ENCODE results near the gene GOLGA8T.
A peak's percentile ranks its signal among the peaks of the same experiment; 100 is the strongest.
"Not testable (repeated sequence)": the region's sequence is repeated elsewhere in the genome, so short reads cannot be mapped to it uniquely, and the experiment has no call there.

Gene GOLGA8T

GRCh38 chr15:30134751-30135150, at the start of gene GOLGA8T:
GOLGA8T (plus strand) TSS chr15:30135051; CDS start chr15:30135149, 98 bp downstream.
- DNase-seq = not testable (repeated sequence)

- not testable (repeated sequence) for DNase-seq
These were observed 37.0 kb upstream of the GOLGA8T start for GRCh38 chr15:30097827-30098226.

- not testable (repeated sequence) for DNase-seq
These were observed 32.0 kb upstream of the GOLGA8T start for GRCh38 chr15:30102890-30103289.

- not testable (repeated sequence) for DNase-seq
These were observed 30.8 kb upstream of the GOLGA8T start for GRCh38 chr15:30103941-30104507.

DNA sequence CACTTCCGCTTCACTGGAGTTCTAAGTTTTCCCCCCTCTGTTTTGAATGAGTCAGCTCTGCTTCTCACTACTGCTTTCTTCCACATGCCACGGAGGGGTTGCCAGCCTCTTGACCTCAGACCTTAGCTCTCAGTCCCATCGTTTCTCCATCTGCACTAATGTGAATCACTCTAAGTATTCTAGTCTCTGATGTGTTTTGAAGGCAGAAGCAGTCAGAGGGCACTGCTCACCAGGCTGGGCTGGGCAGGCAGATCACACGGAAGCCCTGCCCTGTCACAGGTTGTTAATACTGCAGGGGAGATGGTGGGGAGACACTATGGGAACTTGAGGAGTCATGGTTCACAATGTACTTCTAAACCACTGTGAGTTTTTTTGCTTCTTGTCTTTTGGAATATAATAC, 24.3 kb upstream of the GOLGA8T start:
- not testable (repeated sequence) for DNase-seq

- DNase-seq = not testable (repeated sequence)
These were observed 4.8 kb upstream of the GOLGA8T start for GRCh38 chr15:30130066-30130465.

GRCh38 chr15:30143246-30143645, 8.4 kb downstream of the GOLGA8T start:
- DNase-seq = not testable (repeated sequence)

DNA sequence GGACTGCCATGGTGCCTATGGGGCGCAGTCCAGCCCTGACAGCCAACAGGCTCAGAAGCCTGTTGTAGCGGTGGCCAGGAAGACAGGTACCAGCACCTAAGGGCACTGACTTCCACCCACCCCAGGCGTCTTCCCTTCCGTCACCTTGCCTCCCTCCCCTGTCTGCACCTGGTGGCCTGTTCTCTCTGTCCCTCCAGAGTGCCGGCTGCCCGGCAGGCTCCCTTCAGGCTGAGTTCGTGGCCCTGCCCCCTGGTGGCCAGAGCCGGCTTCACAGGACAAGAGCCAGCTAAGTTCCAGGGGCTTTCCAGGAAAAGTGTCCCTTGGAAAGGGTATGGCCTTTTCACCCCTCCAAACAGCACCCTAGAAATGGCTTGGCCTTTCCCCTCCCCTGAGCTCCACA, 15.0 kb downstream of the GOLGA8T start:
- DNase-seq = not testable (repeated sequence)

GRCh38 chr15:30162479-30163357, 27.9 kb downstream of the GOLGA8T start:
- DNase-seq = not testable (repeated sequence)

GRCh38 chr15:30163759-30164158, 28.9 kb downstream of the GOLGA8T start:
- not testable (repeated sequence) for DNase-seq

- DNase-seq = not testable (repeated sequence)
These were observed 29.4 kb downstream of the GOLGA8T start for GRCh38 chr15:30164257-30164656.

GRCh38 chr15:30167403-30167802, 32.6 kb downstream of the GOLGA8T start:
- DNase-seq = not testable (repeated sequence)

- DNase-seq = not testable (repeated sequence)
These were observed 33.0 kb downstream of the GOLGA8T start for GRCh38 chr15:30167886-30168285.

DNA sequence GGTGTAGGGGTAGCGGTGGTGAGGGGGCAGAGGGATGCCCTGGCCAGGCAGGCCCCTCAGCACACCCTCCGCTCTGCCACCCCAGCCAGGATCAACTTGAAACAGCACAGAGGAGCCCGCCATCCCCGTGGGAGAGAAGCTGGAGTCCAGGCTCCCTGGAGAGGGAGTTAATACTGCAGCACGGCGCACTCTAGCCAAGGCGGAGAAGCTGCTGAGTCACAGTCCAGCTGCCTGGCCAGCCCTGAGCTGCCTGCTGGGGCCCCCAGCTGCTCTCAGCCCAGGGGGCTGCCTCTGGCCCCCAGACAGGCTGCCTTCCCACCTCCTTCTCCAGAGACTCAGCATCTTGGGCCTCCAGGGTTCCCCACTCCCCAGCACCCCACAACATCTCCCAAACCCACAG, 36.6 kb downstream of the GOLGA8T start:
- DNase-seq = not testable (repeated sequence)

DNA sequence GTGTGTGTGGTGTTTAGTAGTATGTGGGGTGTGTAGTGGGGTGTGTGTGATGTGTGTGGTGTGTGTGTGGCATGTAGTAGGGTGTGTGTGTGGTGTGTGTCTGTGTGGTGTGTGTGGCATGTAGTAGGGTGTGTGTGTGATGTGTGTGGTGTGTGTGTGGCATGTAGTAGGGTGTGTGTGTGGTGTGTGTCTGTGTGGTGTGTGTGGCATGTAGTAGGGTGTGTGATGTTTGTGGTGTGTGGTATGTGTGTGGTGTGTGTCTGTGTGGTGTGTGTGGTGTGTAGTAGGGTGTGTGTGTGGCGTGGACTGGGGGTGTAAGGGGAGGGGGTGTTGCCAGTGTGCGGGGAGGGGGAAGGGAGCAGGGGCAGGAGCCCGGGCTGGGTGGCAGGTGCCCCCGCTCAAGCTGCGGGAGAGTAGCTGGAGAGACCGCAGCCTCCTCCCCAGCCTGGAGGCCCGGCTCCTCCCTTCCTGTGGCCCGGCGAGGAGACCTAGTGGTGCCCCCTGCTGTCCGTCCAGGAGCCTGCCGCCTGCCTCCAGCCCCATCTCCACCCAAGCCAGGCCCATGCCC, 38.3 kb downstream of the GOLGA8T start:
- DNase-seq = peak; percentile 62 to 66

DNA sequence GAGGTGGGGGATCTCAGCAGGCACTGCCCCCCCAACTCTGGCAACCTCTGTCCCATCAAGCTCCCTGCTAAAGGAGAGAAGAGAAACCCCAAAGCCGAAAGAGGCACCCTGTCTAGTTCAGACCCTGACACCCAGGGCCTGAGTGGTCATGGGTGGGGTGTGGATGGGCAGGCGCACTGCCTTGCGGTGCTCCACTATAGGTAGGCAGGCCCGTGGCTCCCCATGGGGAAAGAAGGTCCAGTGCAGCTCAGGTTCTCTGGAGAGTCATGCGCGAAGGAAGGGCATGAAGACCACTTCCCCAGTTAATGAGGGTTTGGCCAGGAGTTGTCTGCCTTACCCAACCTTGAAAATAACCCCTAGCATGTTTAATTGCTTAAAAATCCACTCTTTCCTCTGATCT, 40.4 kb downstream of the GOLGA8T start:
- not testable (repeated sequence) for DNase-seq

- not testable (repeated sequence) for DNase-seq
These were observed 41.8 kb downstream of the GOLGA8T start for GRCh38 chr15:30176613-30177012.

DNA sequence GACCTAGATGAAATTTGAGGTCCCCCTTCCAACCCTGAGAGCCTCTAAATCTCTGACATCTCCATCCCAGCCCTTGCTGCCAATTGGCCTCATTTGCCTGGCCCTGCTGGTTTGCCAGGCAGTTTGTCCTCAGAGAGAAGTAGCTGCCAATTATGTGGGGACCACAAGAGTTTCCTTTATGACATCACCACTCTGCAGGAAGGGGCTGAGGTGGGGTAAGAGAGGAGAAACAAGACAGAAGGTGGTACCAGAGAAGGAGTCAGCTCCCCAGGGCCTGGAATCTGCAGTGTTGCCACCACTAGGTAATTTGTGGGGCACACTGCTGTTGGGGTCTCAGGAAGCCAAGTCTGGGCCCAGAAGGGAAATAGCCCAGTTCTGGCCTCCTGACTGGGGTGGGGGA, 45.0 kb downstream of the GOLGA8T start:
- not testable (repeated sequence) for DNase-seq

GRCh38 chr15:30185495-30185894, 50.6 kb downstream of the GOLGA8T start:
- DNase-seq = not testable (repeated sequence)

DNA sequence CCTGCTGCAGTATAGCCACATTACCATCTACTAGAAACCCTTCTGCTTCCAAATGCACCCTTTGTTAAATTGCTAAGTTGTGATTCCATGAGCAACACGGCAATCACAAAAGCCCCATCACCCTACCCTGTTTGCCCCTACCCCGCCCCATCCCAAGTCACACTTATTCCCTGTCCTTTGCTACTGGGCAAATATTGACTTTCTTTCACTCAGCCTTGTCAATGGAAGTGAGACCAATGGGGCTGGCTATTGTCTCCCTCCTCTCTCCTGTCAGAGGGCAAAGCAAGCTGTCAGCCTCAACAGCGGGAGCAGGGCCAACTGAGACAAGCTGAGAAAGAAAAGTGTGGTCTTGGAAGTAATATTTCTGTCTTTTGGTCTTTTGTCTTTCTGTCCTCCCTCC, 52.6 kb downstream of the GOLGA8T start:
- not testable (repeated sequence) for DNase-seq

GRCh38 chr15:30189754-30190153, 54.9 kb downstream of the GOLGA8T start:
- DNase-seq = not testable (repeated sequence)

GRCh38 chr15:30191143-30191542, 56.3 kb downstream of the GOLGA8T start:
- not testable (repeated sequence) for DNase-seq

- DNase-seq = not testable (repeated sequence)
These were observed 56.8 kb downstream of the GOLGA8T start for GRCh38 chr15:30191639-30192038.
